GM12801 (cell line): ENCODE measurements around the gene PTPRN2.

Experiments
- TF ChIP-seq, protein P1 (sequence below): IDR thresholded peaks from one replicate; pipeline ENCODE4 v1.5.1; 2011; ENCODE audit warnings: control low read depth; ENCODE audit not compliant: insufficient read length; ENCODE audit errors: extremely low read depth

The PTPRN2 gene

DNA sequence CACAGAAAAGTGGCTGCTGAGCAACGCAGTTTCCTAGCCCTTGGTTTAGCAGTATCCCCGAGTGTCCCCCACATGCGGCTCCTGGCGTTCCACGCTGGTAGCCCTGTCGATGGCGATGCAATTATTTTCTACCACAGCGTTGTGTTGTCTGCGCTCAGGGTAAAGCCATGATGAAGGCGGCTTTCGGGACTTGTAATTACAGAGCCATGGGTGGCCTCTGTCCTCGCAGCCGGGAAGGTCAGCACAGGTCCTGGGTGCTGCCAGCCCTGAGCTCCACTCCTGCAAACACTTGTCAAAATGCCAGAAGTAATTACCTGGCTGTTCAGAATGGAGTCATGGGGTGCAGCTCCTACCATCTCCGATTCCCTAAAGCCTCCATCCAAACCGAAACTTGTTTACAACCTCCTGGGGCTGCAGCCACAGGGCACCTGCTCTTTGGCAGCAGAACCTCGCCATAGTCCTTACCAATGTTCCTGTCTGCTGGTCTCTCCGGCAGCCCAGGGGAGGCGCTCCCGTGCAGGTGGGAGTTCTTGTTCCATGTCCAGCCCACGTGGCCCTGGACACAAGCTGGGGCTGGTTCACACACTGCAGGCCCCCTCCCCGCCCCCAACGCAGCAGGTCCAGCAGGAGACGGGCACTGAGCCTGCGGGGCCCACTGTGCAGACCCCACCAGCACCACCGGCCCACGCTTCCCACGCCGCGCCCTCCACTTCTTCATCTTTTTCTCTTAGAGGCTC, 512.6 kb downstream of the PTPRN2 start:
- TF ChIP-seq, protein P1, sequence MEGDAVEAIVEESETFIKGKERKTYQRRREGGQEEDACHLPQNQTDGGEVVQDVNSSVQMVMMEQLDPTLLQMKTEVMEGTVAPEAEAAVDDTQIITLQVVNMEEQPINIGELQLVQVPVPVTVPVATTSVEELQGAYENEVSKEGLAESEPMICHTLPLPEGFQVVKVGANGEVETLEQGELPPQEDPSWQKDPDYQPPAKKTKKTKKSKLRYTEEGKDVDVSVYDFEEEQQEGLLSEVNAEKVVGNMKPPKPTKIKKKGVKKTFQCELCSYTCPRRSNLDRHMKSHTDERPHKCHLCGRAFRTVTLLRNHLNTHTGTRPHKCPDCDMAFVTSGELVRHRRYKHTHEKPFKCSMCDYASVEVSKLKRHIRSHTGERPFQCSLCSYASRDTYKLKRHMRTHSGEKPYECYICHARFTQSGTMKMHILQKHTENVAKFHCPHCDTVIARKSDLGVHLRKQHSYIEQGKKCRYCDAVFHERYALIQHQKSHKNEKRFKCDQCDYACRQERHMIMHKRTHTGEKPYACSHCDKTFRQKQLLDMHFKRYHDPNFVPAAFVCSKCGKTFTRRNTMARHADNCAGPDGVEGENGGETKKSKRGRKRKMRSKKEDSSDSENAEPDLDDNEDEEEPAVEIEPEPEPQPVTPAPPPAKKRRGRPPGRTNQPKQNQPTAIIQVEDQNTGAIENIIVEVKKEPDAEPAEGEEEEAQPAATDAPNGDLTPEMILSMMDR = no peak

DNA sequence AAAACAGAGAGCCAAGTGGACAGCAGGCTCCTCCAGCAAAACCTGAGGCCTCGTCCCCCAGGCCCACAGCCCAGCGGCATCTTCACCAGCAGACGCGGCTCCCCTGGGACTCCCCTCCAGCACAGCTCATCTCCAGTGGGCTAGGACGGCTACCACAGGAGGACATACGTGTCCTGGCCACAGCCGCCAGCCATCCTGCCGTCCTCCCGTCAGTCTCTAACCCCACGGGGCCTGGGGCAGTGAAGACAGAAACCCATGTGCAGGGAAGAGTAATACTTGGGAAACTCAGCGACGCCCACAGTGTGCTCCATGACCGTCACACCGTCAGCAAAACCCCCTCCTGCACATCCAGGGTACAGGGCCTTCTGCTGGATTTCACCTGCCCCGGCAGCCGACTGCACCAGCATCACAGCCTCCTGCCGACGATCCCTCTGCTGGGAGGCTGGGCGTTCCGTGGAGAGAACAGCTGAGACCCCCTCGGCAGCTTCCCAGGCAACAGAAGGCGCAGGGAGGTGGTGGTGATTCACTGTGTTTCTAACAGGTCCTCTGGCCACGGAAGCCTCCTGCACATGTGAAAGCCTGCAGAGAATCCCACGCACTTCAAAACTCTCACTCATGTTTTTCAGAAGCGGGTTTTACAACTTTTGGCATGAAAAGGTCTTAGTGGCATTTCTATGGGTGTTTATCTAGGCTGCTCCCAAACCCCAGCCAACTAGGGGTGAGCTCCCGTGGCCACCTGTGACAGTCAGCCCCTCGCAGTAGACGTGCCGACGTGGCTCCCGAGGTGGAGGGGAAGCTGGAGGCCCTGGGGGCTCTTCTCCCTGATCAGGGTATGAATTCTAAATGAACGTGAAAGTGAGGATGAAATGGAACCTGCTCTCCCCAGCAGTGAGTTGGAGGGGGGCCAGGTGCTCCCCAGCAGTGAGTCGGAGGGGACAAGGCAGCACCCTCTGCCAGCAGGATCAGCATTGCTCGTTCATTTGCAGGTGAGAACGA, 513.5 kb downstream of the PTPRN2 start:
- TF ChIP-seq, protein P1 = no peak

DNA sequence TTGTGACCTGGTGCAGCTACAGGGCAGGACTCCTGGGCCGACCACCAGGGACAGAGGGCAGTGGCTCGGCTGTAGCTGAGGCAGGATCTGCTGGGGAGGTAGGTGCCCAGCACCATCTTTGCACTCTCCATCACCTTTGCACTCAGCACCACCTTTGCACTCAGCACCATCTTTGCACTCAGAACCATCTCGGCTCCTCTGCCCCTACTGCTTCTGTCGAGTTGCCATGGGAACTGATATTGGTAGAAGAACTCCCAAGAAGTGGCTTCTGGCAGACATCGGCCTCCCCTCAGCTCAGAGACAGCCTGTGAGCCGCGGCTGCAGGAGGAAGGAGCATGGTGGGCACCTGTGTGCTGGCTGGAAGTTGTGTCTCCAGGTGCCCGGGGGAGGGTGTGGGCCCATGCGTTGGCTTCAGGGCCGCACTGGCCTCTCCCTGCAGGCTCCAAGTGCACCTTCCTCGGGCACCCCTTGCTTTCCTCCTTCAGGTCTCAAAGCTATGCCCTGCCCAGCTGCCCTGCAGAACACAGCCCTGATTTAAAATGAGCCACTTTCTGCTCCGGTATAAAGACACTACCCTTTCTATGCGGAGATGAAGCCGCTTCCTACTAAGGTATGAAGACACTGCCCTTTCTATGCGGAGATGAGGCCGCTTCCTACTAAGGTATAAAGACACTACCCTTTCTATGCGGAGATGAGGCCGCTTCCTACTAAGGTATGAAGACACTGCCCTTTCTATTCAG, 514.5 kb downstream of the PTPRN2 start:
- TF ChIP-seq, protein P1 = no peak

DNA sequence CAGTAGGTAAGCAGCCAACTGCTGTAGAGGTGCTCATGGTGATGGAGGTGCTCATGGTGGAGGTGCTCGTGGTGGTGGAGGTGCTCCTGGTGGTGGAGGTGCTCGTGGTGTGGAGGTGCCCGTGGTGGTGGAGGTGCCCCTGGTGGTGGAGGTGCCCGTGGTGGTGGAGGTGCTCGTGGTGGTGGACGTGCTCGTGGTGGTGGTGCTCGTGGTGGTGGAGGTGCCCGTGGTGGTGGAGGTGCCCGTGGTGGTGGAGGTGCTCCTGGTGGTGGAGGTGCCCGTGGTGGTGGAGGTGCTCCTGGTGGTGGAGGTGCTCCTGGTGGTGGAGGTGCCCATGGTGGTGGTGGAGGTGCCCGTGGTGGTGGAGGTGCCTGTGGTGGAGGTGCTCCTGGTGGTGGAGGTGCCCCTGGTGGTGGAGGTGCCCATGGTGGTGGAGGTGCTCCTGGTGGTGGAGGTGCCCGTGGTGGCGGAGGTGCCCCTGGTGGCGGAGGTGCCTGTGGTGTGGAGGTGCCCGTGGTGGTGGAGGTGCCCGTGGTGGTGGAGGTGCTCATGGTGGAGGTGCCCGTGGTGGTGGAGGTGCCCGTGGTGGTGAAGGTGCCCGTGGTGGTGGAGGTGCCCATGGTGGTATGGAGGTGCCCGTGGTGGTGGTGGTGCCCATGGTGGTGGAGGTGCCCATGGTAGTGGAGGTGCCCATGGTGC, 517.3 kb downstream of the PTPRN2 start:
- TF ChIP-seq, protein P1 = no peak

DNA sequence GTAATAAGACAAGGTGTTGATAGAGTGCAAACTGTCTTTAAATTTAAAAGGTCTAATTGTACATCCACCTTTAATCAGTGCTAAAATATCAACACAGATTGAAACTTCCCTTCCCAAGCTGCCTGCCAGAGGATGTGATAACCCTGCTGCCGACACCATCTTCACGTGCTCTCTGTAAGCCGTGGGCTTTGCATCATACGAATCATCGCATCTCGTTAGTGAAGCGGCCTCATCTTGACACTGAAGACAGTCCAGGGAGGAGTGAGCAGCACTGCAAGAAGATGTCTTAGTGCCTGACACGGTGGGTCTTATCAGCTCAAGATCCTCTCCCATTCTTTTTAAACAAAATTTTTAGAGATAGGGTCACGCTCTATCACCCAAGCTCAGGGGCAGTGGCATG, 518.8 kb downstream of the PTPRN2 start:
- TF ChIP-seq, protein P1 = no peak

DNA sequence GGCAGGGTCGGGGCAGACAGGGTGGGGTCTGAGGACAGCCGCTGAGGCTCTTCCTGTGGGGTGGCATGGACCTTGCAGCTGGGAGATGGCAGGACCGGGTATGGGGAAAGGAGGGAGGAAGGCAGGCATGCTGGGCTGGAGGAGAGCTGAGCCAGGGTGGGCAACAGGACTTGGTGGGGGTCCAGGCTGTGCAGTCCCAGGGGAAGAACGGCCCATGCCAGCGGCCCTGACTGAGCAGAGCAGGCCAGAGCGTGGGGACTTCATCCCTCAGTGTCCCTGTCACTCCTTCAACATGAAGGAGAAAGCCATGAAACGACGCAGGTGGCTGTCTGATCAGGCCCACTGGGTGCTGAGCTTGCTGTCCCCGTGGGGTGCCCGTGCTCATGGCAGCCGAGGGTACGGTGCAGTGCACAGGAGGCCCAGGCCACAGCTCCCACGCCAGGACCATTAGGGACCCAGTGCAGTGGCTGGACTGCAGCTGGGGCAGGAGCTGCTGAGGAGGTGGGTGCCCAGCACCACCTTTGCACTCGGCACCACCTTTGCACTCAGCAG, 519.6 kb downstream of the PTPRN2 start:
- TF ChIP-seq, protein P1 = no peak
